ENCODE data around the gene HELQ.

GRCh38 chr4:83489711-83490326 is 34.2 kb upstream of the HELQ start:
- no peak for TF ChIP-seq POLR2AphosphoS5 (IDR thresholded peaks at IDR 0.05)
- TF ChIP-seq CTCF (IDR thresholded peaks at IDR 0.05): no peak
- TF ChIP-seq POLR2A (IDR thresholded peaks at IDR 0.05): no peak
- TF ChIP-seq EP300 (IDR thresholded peaks at IDR 0.05): no peak
